Fibroblast of skin of right biceps (primary cell): ENCODE measurements around the gene GNAQ.
"Not testable (repeated sequence)": the region's sequence is repeated elsewhere in the genome, so short reads cannot be mapped to it uniquely, and the experiment has no call there.

Experiments
- DNase-seq: peaks from one replicate; pipeline ENCODE4 v3.0.0-alpha.2; 2013

The GNAQ gene

GRCh38 chr9:77756449-77756848 is 275.2 kb downstream of the GNAQ start:
- no peak for DNase-seq

GRCh38 chr9:77753180-77753579 is 278.4 kb downstream of the GNAQ start:
- no peak for DNase-seq

- peak; percentile 95 for DNase-seq
Observed at GRCh38 chr9:77752554-77752953, 279.1 kb downstream of the GNAQ start.

GRCh38 chr9:77751341-77752091 is 280.1 kb downstream of the GNAQ start:
- DNase-seq = peak; percentile 86

GRCh38 chr9:77750981-77751340 is 280.6 kb downstream of the GNAQ start:
- DNase-seq = no peak

GRCh38 chr9:77750284-77750683 is 281.3 kb downstream of the GNAQ start:
- DNase-seq = peak; percentile 42

GRCh38 chr9:77748214-77748772 is 283.3 kb downstream of the GNAQ start:
- no peak for DNase-seq

- DNase-seq = no peak
Observed at GRCh38 chr9:77747163-77747562, 284.4 kb downstream of the GNAQ start.

- DNase-seq = no peak
Observed at GRCh38 chr9:77744841-77745430, 286.7 kb downstream of the GNAQ start.

- DNase-seq = peak; percentile 58
Observed at GRCh38 chr9:77743386-77743785, 288.2 kb downstream of the GNAQ start.

- DNase-seq = no peak
Observed at GRCh38 chr9:77738932-77739331, 292.7 kb downstream of the GNAQ start.

- DNase-seq = peak; percentile 68
Observed at GRCh38 chr9:77735494-77735893, 296.1 kb downstream of the GNAQ start.

- DNase-seq = no peak
Observed at GRCh38 chr9:77731930-77732329, 299.7 kb downstream of the GNAQ start.

GRCh38 chr9:77731008-77731698 is 300.5 kb downstream of the GNAQ start:
- DNase-seq = no peak

- no peak for DNase-seq
Observed at GRCh38 chr9:77729177-77729576, 302.4 kb downstream of the GNAQ start.

GRCh38 chr9:77726814-77727213 is 304.8 kb downstream of the GNAQ start:
- no peak for DNase-seq

GRCh38 chr9:77726289-77726688 is 305.3 kb downstream of the GNAQ start:
- DNase-seq = peak; percentile 62

- no peak for DNase-seq
Observed at GRCh38 chr9:77725820-77726219, 305.8 kb downstream of the GNAQ start.

GRCh38 chr9:77725046-77725694 is 306.4 kb downstream of the GNAQ start:
- DNase-seq = no peak

GRCh38 chr9:77721156-77721555 is 310.5 kb downstream of the GNAQ start:
- DNase-seq = not testable (repeated sequence)

GRCh38 chr9:77719321-77719720 is 312.3 kb downstream of the GNAQ start:
- no peak for DNase-seq

- DNase-seq = peak; percentile 61
Observed at GRCh38 chr9:77718298-77718640, 313.3 kb downstream of the GNAQ start.

- DNase-seq = peak; percentile 86
Observed at GRCh38 chr9:77717608-77718297, 313.9 kb downstream of the GNAQ start.
